ENCODE data around the gene DIP2C. TPM values are rescaled to one million over a fixed set of nuclear protein-coding genes. Genes with fewer than 3 reads are reported as not detected.

Gene DIP2C
- total and polyA plus RNA-seq, 2 donors (not counting 1 experiment from before 2014, with no cell fraction given), result 1.3 to 1.9 TPM

DNA sequence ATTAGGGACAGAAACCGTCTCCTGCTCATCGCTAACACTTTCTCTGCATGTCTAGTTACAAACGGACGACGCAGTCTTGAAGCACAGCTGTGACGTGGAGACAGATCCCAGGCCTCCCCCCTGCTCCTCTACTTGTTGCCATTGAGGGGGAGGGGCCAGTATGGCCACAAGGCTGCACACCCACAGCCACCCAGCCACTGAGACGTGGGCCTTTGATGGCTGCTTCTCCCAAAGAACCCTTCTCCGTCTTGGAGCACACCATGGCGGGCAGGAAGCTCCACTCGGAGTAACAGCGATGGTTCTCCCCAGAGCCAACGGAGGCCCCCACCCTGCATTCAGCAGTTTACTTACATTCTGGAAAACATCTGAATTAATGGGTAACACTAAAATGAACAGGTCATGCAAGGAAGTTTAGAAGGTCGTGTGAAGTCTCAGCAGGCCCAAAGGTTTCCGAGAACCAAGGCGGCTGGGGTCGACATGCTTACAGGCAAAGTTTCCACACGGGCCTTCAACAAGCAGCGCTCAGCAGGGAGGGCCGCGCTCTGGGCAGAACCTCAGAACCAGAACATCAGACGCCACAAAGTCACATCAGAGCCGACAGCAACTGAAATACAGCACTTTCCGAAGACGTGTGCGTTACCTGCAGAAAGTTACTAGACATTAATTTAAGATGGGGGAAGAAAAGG, 169.6 kb downstream of the DIP2C start:
- Mint-ChIP-seq H3K9me3 (ENCODE audit: insufficient read depth) (no peaks in the 10 kb centered on the region), H3K4me3 (no peak overlapping the region), H3K4me1 (peaks cover 1% of the 10 kb centered on the region), H3K27ac (no peak overlapping the region), H3K27me3 (peaks cover 26% of the 10 kb centered on the region)
- Histone ChIP-seq H2AFZ (ENCODE audit: insufficient read depth, low read depth, low read length, poor library complexity, severe bottlenecking) (no peak overlapping the region), H3K4me2 (replicated peaks; ENCODE audit: low read depth, low read length, poor library complexity, severe bottlenecking) (no peak overlapping the region), H3K27me3 (replicated peaks in 1 of 4; ENCODE audit: control extremely low read depth in 1 of 4, control insufficient read depth in 3 of 4, insufficient read depth in 4 of 4, low read length in 3 of 4) (peaks cover 0 to 4% (median 0%) of the 10 kb centered on the region in 4 experiments), H3K79me2 (ENCODE audit: control insufficient read depth, insufficient read depth, low read length) (no peaks in the 10 kb centered on the region), H3K9me3 (ENCODE audit: control extremely low read depth in 1 of 3, control insufficient read depth in 2 of 3, insufficient read depth in 1 of 3, low read length in 2 of 3) (no peaks in the 10 kb centered on the region), H3K27ac (ENCODE audit: low read length in 2 of 2) (no peak overlapping the region), H3K36me3 (replicated peaks in 1 of 2; ENCODE audit: control extremely low read depth in 1 of 2, control insufficient read depth in 1 of 2, extremely low read depth in 1 of 2, insufficient read depth in 2 of 2, low read length in 1 of 2) (no peaks in the 10 kb centered on the region), H4K20me1 (ENCODE audit: control insufficient read depth, insufficient read depth, low read length, poor library complexity, severe bottlenecking) (no peaks in the 10 kb centered on the region), H3K4me3 (ENCODE audit: control extremely low read depth in 1 of 5, extremely low read depth in 1 of 5, insufficient read depth in 1 of 5, low read depth in 2 of 5, low read length in 4 of 5) (no peak overlapping the region), H3K9ac (ENCODE audit: low read length) (no peak overlapping the region), H3K4me1 (ENCODE audit: control insufficient read depth in 2 of 2, insufficient read depth in 2 of 2, low read length in 2 of 2) (no peaks in the 10 kb centered on the region)
- ATAC-seq (ENCODE audit: low read depth) (no peak), DNase-seq (no peak)
- intact Hi-C loops (cut with micrococcal nuclease), result no loop called here
- 94% methylated on average over 24 of the region's 25 CpGs for WGBS (ENCODE audit: insufficient coverage)
- ChIA-PET CTCF (no interaction called here), POLR2A (no interaction called here)
- no peak for TF ChIP-seq CTCF (IDR thresholded peaks at IDR 0.05)
- TF ChIP-seq EZH2 (IDR thresholded peaks at IDR 0.05; ENCODE audit: borderline replicate concordance, insufficient read depth, low read depth, low read length, poor library complexity, severe bottlenecking), result no peak

DNA sequence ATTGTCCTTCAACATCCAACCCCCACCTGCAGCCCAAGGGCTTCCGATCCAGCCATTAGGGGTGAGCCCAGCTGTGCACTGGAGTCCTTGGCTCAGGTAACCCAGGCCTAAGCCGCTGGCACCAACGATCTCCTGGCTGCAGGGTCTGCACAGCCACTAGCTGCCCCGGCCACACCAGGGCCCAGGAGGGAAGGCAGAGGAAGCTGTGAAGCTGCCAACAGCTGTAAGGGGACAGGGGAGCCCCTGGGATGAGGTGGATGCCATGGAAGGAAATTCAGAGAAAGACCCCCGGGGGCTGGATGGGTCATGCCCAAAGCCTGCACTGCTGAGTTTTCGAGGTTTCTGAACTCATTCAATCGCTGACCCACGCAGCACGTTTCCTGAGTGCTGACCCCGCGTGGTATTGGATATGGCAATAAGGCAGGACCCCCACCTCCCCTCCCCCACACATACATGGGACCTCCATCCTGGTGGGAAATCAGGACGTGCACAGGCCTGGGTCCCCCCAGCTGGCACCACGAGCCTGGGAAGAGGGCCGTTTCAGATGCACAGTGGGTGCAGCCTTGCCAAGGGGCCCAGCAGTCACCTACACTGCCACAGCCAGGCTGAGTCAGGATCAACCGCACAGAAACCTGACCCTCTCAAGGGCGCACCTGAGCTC, 170.3 kb downstream of the DIP2C start:
- Histone ChIP-seq H2AFZ (ENCODE audit: insufficient read depth, low read depth, low read length, poor library complexity, severe bottlenecking) (no peak overlapping the region), H3K9ac (ENCODE audit: low read length) (no peak overlapping the region), H3K27ac (ENCODE audit: low read length in 2 of 2) (no peak overlapping the region), H3K4me3 (ENCODE audit: control extremely low read depth in 1 of 5, extremely low read depth in 1 of 5, insufficient read depth in 1 of 5, low read depth in 2 of 5, low read length in 4 of 5) (no peak overlapping the region), H3K4me2 (replicated peaks; ENCODE audit: low read depth, low read length, poor library complexity, severe bottlenecking) (no peak overlapping the region), H3K79me2 (ENCODE audit: control insufficient read depth, insufficient read depth, low read length) (no peaks in the 10 kb centered on the region), H4K20me1 (ENCODE audit: control insufficient read depth, insufficient read depth, low read length, poor library complexity, severe bottlenecking) (no peaks in the 10 kb centered on the region), H3K9me3 (ENCODE audit: control extremely low read depth in 1 of 3, control insufficient read depth in 2 of 3, insufficient read depth in 1 of 3, low read length in 2 of 3) (no peaks in the 10 kb centered on the region), H3K27me3 (replicated peaks in 1 of 4; ENCODE audit: control extremely low read depth in 1 of 4, control insufficient read depth in 3 of 4, insufficient read depth in 4 of 4, low read length in 3 of 4) (peaks cover 0 to 4% (median 0%) of the 10 kb centered on the region in 4 experiments), H3K4me1 (ENCODE audit: control insufficient read depth in 2 of 2, insufficient read depth in 2 of 2, low read length in 2 of 2) (no peaks in the 10 kb centered on the region), H3K36me3 (replicated peaks in 1 of 2; ENCODE audit: control extremely low read depth in 1 of 2, control insufficient read depth in 1 of 2, extremely low read depth in 1 of 2, insufficient read depth in 2 of 2, low read length in 1 of 2) (no peaks in the 10 kb centered on the region)
- H3K27me3 Mint-ChIP-seq, result peaks cover 26% of the 10 kb centered on the region
- H3K27ac Mint-ChIP-seq, result no peak overlapping the region
- ChIA-PET POLR2A (no interaction called here), CTCF (no interaction called here)
- no peak overlapping the region for H3K4me3 Mint-ChIP-seq
- intact Hi-C loops (cut with micrococcal nuclease), result no loop called here
- 90% methylated on average over 16 of the region's 16 CpGs for WGBS (ENCODE audit: insufficient coverage)
- DNase-seq (no peak), ATAC-seq (ENCODE audit: low read depth) (no peak)
- TF ChIP-seq CTCF (IDR thresholded peaks at IDR 0.05) (no peak), EZH2 (IDR thresholded peaks at IDR 0.05; ENCODE audit: borderline replicate concordance, insufficient read depth, low read depth, low read length, poor library complexity, severe bottlenecking) (no peak)
- peaks cover 1% of the 10 kb centered on the region for H3K4me1 Mint-ChIP-seq
- no peaks in the 10 kb centered on the region for H3K9me3 Mint-ChIP-seq (ENCODE audit: insufficient read depth)
